ENCODE results near the gene LRRK2. TPM values are rescaled to one million over a fixed set of nuclear protein-coding genes. Genes with fewer than 3 reads are reported as not detected.

LRRK2 gene
- total RNA-seq, 2 experiments from 2014 or later, result 0.76 TPM; not detected in 1

GRCh38 chr12:40287369-40287975 is 62.7 kb downstream of the LRRK2 start:
- Mint-ChIP-seq H3K4me3 (no peak overlapping the region), H3K27me3 (no peaks in the 10 kb centered on the region), H3K27ac (no peak overlapping the region), H3K9me3 (no peaks in the 10 kb centered on the region), H3K4me1 (ENCODE audit: low read depth) (no peaks in the 10 kb centered on the region), H3K36me3 (ENCODE audit: low read depth) (no peaks in the 10 kb centered on the region)
- no peak for TF ChIP-seq CTCF (IDR thresholded peaks at IDR 0.05)
- intact Hi-C loops (cut with micrococcal nuclease), result no loop called here
- ChIA-PET CTCF (no interaction called here), POLR2A (no interaction called here)
- ATAC-seq, result no peak
- no peak for DNase-seq

GRCh38 chr12:40292788-40293429 is 68.1 kb downstream of the LRRK2 start:
- ChIA-PET POLR2A (no interaction called here), CTCF (no interaction called here)
- no peak for ATAC-seq
- intact Hi-C loops (cut with micrococcal nuclease), result no loop called here
- H3K9me3 Mint-ChIP-seq, result no peaks in the 10 kb centered on the region
- no peaks in the 10 kb centered on the region for H3K4me1 Mint-ChIP-seq (ENCODE audit: low read depth)
- H3K4me3 Mint-ChIP-seq, result no peak overlapping the region
- no peak overlapping the region for H3K27ac Mint-ChIP-seq
- H3K36me3 Mint-ChIP-seq (ENCODE audit: low read depth), result no peaks in the 10 kb centered on the region
- no peak for DNase-seq
- TF ChIP-seq CTCF (IDR thresholded peaks at IDR 0.05), result no peak
- H3K27me3 Mint-ChIP-seq, result peaks cover 3% of the 10 kb centered on the region

GRCh38 chr12:40298341-40298740 is 73.5 kb downstream of the LRRK2 start:
- POLR2A ChIA-PET, result no interaction called here
- no peak overlapping the region for H3K4me3 Mint-ChIP-seq
- intact Hi-C loops (cut with micrococcal nuclease), result no loop called here
- ATAC-seq (no peak), DNase-seq (no peak)
- H3K36me3 Mint-ChIP-seq (ENCODE audit: low read depth), result no peaks in the 10 kb centered on the region
- no peaks in the 10 kb centered on the region for H3K9me3 Mint-ChIP-seq
- H3K27me3 Mint-ChIP-seq, result peaks cover 3% of the 10 kb centered on the region
- H3K4me1 Mint-ChIP-seq (ENCODE audit: low read depth), result no peaks in the 10 kb centered on the region
- CTCF ChIA-PET, result no interaction called here
- H3K27ac Mint-ChIP-seq, result no peak overlapping the region
- TF ChIP-seq CTCF (IDR thresholded peaks at IDR 0.05), result no peak

- CTCF ChIA-PET, result no interaction called here
- Mint-ChIP-seq H3K27ac (no peak overlapping the region), H3K9me3 (no peaks in the 10 kb centered on the region)
Measured at GRCh38 chr12:40300490-40300889, 75.7 kb downstream of the LRRK2 start.

More at GRCh38 chr12:40300490-40300889, 75.7 kb downstream of the LRRK2 start:
- DNase-seq, result no peak
- POLR2A ChIA-PET, result no interaction called here
- no peaks in the 10 kb centered on the region for H3K4me1 Mint-ChIP-seq (ENCODE audit: low read depth)
- intact Hi-C loops (cut with micrococcal nuclease), result no loop called here
- no peak overlapping the region for H3K4me3 Mint-ChIP-seq
- no peaks in the 10 kb centered on the region for H3K36me3 Mint-ChIP-seq (ENCODE audit: low read depth)
- ATAC-seq, result no peak
- peaks cover 3% of the 10 kb centered on the region for H3K27me3 Mint-ChIP-seq
- TF ChIP-seq CTCF (IDR thresholded peaks at IDR 0.05), result no peak

Measured in activated CD8-positive, alpha-beta T cell treated with anti-CD3 and anti-CD28 coated beads for 36 hours (primary cell).